ENCODE measurements around the gene ZNF569. TPM values are rescaled to one million over a fixed set of nuclear protein-coding genes. Genes with fewer than 3 reads are reported as not detected.
A peak's percentile ranks its signal among the peaks of the same experiment; 100 is the strongest.
"Not testable (repeated sequence)": the region's sequence is repeated elsewhere in the genome, so short reads cannot be mapped to it uniquely, and the experiment has no call there.

The ZNF569 gene
- total RNA-seq, 3 donors from 2014 or later: 6.9 to 9.1 (median 8.2) TPM

- Histone ChIP-seq H3K27me3 (no peaks in the 10 kb centered on the region), H3K4me1 (no peaks in the 10 kb centered on the region), H3K9me3 (peaks cover 79 to 95% of the 10 kb centered on the region in 2 donors), H3K4me3 (no peak overlapping the region), H3K27ac (no peak overlapping the region), H3K36me3 (no peaks in the 10 kb centered on the region)
- intact Hi-C loops (cut with DNase I; ENCODE audit: low total_unique reads): no loop called here
- TF ChIP-seq CTCF (IDR thresholded peaks at IDR 0.05) (no peak), POLR2A (IDR thresholded peaks at IDR 0.05) (no peak), POLR2AphosphoS5 (IDR thresholded peaks at IDR 0.05) (no peak)
- no peak for DNase-seq (ENCODE audit: low spot score in 2 of 2)
Measured at GRCh38 chr19:37401078-37401477, 66.2 kb downstream of the ZNF569 start.

GRCh38 chr19:37391399-37391798 is 75.8 kb downstream of the ZNF569 start:
- H3K4me1 ChIP-seq; H3K27me3 ChIP-seq; intact Hi-C loops (cut with DNase I; ENCODE audit: low total_unique reads); DNase-seq (ENCODE audit: low spot score in 2 of 2); H3K4me3 ChIP-seq; H3K27ac ChIP-seq: not testable (repeated sequence)
- Histone ChIP-seq H3K36me3 (peaks cover 27% of the 10 kb centered on the region), H3K9me3 (peaks cover 87 to 100% of the 10 kb centered on the region in 2 donors)

GRCh38 chr19:37389234-37389633 is 78.0 kb downstream of the ZNF569 start:
- Histone ChIP-seq H3K27ac (no peak overlapping the region), H3K27me3 (no peaks in the 10 kb centered on the region), H3K4me3 (no peak overlapping the region), H3K36me3 (peaks cover 47% of the 10 kb centered on the region), H3K4me1 (no peaks in the 10 kb centered on the region), H3K9me3 (peaks cover 91 to 100% of the 10 kb centered on the region in 2 donors)
- TF ChIP-seq CTCF (IDR thresholded peaks at IDR 0.05) (no peak), POLR2AphosphoS5 (IDR thresholded peaks at IDR 0.05) (no peak), POLR2A (IDR thresholded peaks at IDR 0.05) (no peak)
- intact Hi-C loops (cut with DNase I; ENCODE audit: low total_unique reads): no loop called here
- DNase-seq (ENCODE audit: low spot score in 2 of 2): no peak

- no peaks in the 10 kb centered on the region for H3K4me1 ChIP-seq
- intact Hi-C loops (cut with DNase I; ENCODE audit: low total_unique reads): no loop called here
- peak; percentile 95 to 97 for DNase-seq (ENCODE audit: low spot score in 2 of 2)
- H3K27me3 ChIP-seq: no peaks in the 10 kb centered on the region
- peaks cover 9% of the 10 kb centered on the region for H3K36me3 ChIP-seq
- H3K4me3 ChIP-seq: peak within 1 kb of the TSS; percentile 56 to 72 (median 59)
- peak; percentile 74 to 88 (median 87) for TF ChIP-seq POLR2AphosphoS5 (IDR thresholded peaks at IDR 0.05)
- peak; percentile 54 for TF ChIP-seq POLR2A (IDR thresholded peaks at IDR 0.05)
- TF ChIP-seq CTCF (IDR thresholded peaks at IDR 0.05): no peak
- peak within 1 kb of the TSS; percentile 86 to 89 for H3K27ac ChIP-seq
- H3K9me3 ChIP-seq: peaks cover 18 to 26% of the 10 kb centered on the region in 2 donors
Measured at GRCh38 chr19:37370880-37371661, 96.2 kb downstream of the ZNF569 start, which contains the start of gene ZNF527. Gene ZNF527, plus strand, starts transcription at chr19:37371099. Its CDS starts 3,100 bp downstream, at chr19:37374199.

- TF ChIP-seq CTCF (IDR thresholded peaks at IDR 0.05): peak in 2 of 3 donors; percentile 8 to 9
- H3K27me3 ChIP-seq; H3K4me1 ChIP-seq; intact Hi-C loops (cut with DNase I; ENCODE audit: low total_unique reads); DNase-seq (ENCODE audit: low spot score in 2 of 2); H3K36me3 ChIP-seq: not testable (repeated sequence)
- Histone ChIP-seq H3K27ac (peak overlapping the region; percentile 86 to 89), H3K9me3 (peaks cover 18 to 24% of the 10 kb centered on the region in 2 donors), H3K4me3 (peak overlapping the region; percentile 56 to 72 (median 59))
Measured at GRCh38 chr19:37370386-37370879, 96.8 kb downstream of the ZNF569 start.
